GM19240 (cell line): Measurements from ENCODE around the gene TPD52L2.
"Not testable (repeated sequence)": the region's sequence is repeated elsewhere in the genome, so short reads cannot be mapped to it uniquely, and the experiment has no call there.

Experiments
- DNase-seq: peaks from one replicate; pipeline ENCODE4 v3.0.0; 2011; ENCODE audit warnings: low spot score; ENCODE audit not compliant: insufficient read length

TPD52L2 gene

DNA sequence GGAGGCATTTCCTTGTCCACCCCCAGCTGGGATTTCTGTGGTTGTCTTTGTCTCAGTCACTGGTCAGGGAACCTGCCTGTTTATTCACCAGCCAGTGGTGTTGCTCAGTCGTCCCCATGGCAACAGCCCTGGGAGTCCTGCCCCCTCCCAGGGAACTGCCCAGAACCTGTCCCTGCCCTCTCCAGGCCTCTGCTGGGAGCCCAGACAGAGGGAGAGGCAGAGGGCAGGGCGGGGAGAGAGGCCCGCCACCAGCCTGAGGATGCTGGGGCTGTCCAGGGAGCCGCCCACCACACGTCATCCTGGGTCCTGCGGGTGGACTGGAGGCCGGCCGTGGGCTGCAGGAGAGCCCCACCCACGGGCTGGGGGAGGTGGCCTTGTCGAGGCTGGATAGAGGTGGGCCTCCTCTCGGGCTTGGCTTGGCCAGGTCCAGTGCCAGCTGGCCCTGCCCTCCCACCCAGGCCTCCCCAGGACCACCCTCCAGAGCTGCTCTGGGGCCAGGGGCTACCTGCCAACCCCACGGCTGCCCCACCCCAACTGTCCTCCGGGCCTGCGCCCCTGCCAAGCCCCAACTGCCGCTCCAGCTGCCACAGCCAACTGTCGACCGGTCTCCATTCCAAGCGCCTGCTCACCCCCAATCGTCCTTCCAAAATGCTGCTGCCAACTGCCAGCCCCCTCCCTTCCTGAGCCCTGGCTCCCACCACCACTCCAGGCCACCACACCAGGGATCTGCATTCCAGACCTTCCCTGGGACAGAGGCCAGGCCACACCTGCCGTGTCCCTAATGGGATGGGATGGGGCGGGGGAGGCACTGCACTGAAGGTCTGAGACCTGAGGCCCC lies 29.8 kb upstream of the TPD52L2 start:
- no peak for DNase-seq

DNA sequence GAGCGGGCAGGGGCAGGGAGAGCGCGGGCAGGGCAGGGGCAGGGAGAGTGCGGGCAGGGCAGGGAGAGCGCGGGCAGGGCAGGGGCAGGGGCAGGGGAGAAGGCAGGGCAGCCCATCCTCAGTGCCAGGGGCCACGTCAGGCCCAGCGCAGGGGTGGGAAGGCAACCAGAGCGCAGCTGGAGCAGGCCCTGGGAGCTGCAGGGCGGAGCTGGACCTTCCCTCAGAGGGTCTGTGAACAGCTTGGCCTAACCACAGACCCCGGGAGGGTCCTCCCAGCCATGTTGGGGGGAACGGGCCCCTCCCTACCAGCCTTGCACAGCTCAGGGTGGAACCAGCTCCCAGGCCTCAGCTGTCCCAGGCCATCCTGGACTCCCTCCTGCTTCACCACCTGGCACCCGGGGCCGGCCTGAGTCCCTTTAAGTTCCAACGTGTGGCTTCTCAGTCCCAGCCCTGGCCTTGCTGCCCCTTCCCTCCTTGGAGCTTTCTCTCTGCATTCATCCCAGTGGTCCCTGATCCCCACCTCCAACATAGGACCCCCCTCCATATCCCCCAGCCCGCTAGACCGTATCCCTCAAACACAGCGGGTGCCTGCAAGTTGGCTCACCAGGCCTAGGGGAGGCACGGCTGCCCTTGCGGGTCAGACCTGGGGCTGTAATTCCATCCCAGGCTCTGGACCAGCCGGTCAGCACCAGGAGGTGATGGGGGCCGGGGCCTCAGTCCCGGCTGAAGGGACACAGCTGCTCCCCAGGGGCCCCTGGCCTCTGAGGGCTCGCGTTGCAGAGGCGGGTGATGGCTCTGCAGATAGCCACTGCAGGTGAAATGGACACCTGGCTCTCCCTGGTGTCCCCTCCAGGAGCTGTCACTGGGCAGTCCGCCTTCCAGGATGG lies 28.4 kb upstream of the TPD52L2 start:
- DNase-seq = no peak

DNA sequence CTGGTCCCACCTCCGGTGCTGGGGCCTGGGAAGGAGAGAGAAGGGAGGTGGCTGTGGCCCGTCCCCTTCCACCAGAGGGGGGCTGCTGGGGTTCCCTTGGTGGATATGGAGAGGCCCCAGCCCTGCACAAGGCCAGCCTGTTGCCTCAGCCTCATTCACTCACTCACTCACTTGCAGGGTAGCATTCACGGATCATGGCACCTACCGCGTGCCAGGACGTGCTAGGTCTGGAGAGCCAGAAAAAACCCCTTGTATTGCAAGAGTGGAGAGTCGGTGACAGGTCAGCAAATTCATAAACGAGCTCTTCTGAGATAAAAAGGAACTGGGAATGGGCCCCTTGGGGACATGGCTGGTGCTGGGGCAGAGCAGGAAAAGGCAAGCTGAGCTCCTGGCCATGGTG lies 27.6 kb upstream of the TPD52L2 start:
- no peak for DNase-seq

DNA sequence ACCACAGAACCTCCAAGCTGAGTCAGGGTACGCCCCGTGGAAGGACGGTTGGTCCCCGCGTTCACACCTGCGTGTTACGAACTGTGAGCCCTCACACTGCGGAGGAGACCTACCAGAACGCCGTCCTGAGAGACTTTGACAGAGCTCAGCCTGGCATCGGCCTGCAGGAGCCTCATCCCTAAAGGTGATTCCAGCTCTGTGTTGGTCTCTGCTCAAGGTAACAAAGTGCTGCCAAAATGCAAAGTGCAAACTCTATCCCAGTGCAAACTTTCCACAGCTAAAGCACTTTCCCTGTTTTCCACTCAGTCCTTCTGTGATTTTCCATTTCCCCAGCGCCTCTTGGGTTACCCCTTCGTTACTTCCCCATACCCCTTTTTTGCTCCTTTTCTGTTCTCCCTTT lies 25.4 kb upstream of the TPD52L2 start:
- DNase-seq = no peak

- no peak for DNase-seq
These were observed 24.7 kb upstream of the TPD52L2 start for GRCh38 chr20:63840405-63840828.

DNA sequence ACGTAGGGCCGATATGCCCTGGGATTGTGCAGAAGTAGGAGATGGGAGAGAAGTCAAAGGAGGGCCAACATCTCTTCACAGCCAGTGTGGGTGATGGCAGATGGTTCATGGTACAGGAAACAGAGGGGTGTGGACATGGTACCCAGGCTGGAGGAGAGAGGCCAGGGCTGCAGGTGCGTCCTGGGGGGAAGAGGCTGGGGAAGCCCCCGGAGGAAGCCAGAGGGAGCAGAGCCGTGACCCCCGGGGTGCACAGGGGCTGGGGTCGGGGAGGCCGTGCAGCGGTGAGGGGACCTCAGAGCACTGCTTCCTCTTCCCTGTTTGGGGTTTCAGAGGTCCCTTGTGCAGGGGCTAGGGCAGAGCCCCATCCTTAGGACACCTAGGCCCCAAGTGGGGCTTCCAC lies 22.8 kb upstream of the TPD52L2 start:
- no peak for DNase-seq

DNA sequence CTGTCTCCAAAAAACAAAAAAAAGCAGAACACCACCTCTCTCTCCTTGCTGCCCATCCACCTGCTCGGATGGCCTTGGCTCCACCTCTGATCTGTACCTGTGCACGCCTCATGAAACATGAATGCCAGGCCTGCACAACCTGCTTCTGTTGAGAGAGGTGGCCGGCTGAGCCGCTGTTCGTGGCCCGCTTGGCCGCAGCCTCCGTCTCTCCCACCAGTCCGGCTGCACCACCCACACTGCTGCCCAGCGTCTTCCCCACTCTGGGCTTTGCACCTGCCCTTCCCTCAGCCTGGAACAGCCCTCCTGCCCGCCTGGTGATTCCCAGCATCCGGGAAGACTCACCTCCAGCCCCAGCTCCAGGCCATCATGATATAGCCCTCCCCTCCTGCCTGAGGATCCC lies 21.8 kb upstream of the TPD52L2 start:
- DNase-seq = no peak

DNA sequence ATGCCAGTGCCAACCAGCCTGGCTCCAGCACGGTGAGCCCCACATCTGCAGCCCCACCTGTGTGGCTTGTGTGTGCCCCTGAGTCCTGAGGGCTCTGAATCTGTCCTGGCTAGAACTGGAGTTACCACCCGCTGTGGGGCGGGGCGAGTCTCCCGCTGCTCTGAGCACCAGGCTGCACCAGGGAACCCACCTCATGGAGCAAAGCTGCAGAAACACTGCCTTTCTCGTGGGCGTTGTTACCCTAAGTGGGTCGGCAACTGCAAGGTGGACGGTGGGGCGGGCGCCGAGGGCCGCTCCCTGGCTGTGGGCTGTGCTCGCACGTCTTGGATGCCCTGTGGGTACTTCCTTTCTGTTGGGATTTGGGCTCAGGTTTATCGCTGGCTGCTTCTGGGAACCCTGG lies 21.3 kb upstream of the TPD52L2 start:
- DNase-seq = no peak

DNA sequence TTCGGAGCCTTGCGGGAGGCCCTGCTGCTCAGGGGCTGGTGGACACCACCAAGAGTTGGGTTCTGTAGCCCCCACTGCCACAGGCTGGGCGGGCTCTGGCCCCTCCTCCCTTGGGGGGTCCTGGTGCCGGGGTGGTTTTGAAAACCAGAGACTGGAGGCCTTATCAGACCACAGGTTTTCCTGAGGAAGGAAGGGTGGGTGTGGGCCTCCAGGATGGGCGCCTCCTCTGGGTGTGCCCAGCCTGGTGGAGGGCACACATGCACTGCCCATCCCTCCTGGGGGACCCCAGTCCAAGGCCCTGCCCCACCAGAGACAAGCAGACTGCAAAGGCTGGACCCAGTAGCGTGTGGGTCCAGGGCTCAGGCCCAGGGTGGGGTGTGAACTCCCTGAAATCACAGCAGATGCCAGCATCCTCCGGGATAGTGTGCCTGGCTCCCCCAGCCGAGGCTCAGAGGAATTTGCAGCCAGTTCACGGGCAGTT lies 20.5 kb upstream of the TPD52L2 start:
- DNase-seq = no peak

GRCh38 chr20:63846128-63846771 lies 18.8 kb upstream of the TPD52L2 start:
- DNase-seq = no peak

DNA sequence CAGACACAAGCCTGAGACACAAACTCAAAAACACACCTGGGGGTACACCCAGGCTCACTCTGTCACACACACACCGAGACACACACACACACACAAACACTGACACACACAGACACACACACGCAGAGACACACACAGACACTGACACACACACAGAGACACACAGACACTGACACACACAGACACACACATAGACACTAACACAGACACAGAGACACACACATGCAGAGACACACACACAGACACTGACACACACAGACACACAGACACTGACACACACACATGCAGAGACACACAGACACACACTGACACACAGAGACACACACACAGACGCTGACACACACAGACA lies 18.2 kb upstream of the TPD52L2 start:
- no peak for DNase-seq

GRCh38 chr20:63847237-63848002 lies 17.6 kb upstream of the TPD52L2 start:
- DNase-seq = no peak

- DNase-seq = no peak
These were observed 16.8 kb upstream of the TPD52L2 start for GRCh38 chr20:63848003-63848911.

DNA sequence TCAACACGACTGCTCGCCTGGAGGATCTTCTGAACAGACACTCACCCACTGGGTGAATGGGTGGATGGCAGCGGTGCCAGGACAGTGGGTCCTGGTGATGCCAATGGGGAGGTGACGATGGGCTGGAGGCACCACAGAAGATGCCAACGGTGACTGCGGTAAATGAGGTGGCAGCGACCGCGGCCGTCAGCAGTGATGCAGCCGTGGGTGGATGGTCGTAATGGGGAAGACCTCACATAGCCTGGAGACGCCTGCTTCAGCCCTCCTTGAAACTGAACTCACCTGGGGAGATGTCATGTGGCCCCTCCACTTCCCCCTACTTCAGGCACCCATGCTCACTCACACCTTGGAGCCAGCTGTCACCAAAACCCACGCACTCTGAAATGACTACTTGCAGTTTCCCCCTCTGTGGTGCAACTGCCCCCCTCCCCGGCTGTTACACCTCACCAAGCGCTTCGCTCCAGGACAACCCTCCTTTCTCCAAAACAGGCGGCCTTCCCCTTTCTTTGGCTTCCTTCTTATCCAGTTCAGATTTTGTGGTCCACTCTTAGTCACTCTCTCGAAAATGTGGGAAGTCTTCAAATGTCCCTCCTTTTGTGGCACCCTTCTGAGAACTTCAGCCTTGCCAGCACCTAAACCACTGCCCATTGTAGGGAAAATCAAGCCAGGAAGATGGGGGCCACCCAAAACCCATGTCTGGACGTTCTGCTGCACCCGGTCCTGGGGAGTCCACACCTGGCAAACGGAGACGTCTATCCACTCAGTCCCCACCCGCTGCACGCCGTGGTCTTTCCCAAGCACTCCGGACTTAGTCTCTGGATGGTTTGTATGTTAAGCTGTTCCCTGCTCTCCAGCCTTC lies 14.2 kb upstream of the TPD52L2 start:
- DNase-seq = peak; percentile 99

- not testable (repeated sequence) for DNase-seq
These were observed 13.5 kb upstream of the TPD52L2 start for GRCh38 chr20:63851548-63851943.

DNA sequence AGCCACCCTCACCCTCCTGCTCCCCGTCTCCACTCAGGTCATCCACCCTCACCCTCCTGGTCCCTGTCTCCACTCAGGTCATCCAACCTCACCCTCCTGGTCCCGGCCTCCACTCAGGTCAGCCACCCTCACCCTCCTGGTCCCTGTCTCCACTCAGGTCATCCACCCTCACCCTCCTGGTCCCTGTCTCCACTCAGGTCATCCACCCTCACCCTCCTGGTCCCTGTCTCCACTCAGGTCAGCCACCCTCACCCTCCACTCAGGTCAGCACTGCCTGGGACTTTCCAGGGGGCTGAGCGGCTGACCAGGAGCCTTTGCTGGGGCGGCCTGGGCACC lies 11.4 kb upstream of the TPD52L2 start:
- DNase-seq = not testable (repeated sequence)

GRCh38 chr20:63854069-63854765 lies 10.9 kb upstream of the TPD52L2 start:
- no peak for DNase-seq

- DNase-seq = no peak
These were observed 10.2 kb upstream of the TPD52L2 start for GRCh38 chr20:63854766-63855362.
